Calu3 (cell line): ENCODE data around the gene ZNF574. TPM values are rescaled to one million over a fixed set of nuclear protein-coding genes. Genes with fewer than 3 reads are reported as not detected.

ENCODE experiments used
- BruUV-seq: library from RNA; stranded (reverse); fragments of 400-500 nt; replicated peaks from 2 replicates; lab custom pipeline; 2021; lab: Mats Ljungman, UMichigan
- CTCF ChIA-PET: fragments of 300-600 bp; sonication (Branson Sonifier 250); formaldehyde crosslinking; loops from one replicate; lab custom pipeline; 2022; ENCODE audit warnings: antibody characterized with exemption; lab: Charles Lee
- DNase-seq: peaks from one replicate; pipeline ENCODE4 v3.0.0; 2022
- H3K27ac Mint-ChIP-seq: one replicate; pipeline ENCODE4 v1.8.0; 2022; ENCODE audit warnings: mixed read lengths; ENCODE audit not compliant: unreplicated experiment
- H3K27me3 Mint-ChIP-seq: one replicate; pipeline ENCODE4 v1.8.0; 2022; ENCODE audit warnings: mixed read lengths; ENCODE audit not compliant: unreplicated experiment
- H3K36me3 Mint-ChIP-seq: one replicate; pipeline ENCODE4 v1.8.0; 2022; ENCODE audit warnings: mild to moderate bottlenecking, moderate library complexity, mixed read lengths; ENCODE audit not compliant: insufficient read depth, unreplicated experiment
- H3K4me1 Mint-ChIP-seq: one replicate; pipeline ENCODE4 v1.8.0; 2022; ENCODE audit warnings: mild to moderate bottlenecking, low read depth, mixed read lengths; ENCODE audit not compliant: unreplicated experiment
- H3K4me3 Mint-ChIP-seq: one replicate; pipeline ENCODE4 v1.8.0; 2022; ENCODE audit warnings: mild to moderate bottlenecking, low read depth, moderate library complexity, mixed read lengths; ENCODE audit not compliant: unreplicated experiment
- H3K9me3 Mint-ChIP-seq: one replicate; pipeline ENCODE4 v1.8.0; 2022; ENCODE audit warnings: low read depth, mixed read lengths; ENCODE audit not compliant: unreplicated experiment
- intact Hi-C: fragments of 100-400 bp; cut with micrococcal nuclease; formaldehyde crosslinking; loops from one replicate; pipeline ENCODE4 v1.10.0; 2022; ENCODE audit not compliant: unreplicated experiment
- total RNA-seq: library from RNA; stranded (reverse); gene quantifications from 2 replicates; pipeline ENCODE4 v1.2.3, GENCODE V29; 2022
- TF ChIP-seq, protein P1 (sequence below): fragments of 200-600 bp; IDR thresholded peaks from one replicate; pipeline ENCODE4 v1.8.0; 2022; ENCODE audit warnings: antibody characterized with exemption; ENCODE audit not compliant: unreplicated experiment

Gene ZNF574
- total RNA-seq, 1 experiment from 2014 or later: 22.0 TPM

DNA sequence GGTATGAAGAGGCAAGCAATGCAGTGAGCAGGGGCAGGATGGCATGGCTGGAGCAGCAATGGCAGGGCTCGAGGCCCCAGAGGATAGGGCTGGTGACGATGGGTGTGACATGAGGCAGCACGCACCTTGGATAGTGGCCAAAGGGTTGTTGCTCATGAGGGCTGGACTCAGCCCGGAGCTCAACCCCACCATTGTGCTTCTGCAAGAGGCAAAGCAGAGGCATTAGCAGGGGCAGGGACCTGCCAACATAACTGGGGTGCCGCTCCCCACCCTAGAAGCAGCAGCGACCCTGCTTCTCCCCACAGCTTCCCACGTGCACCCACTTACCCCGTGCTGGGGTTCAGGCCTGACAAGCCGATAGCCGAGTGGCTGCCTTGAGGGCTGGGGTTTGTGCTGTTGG, 15.8 kb downstream of the ZNF574 start:
- Mint-ChIP-seq H3K27me3 (no peaks in the 10 kb centered on the region), H3K36me3 (no peaks in the 10 kb centered on the region), H3K4me3 (no peak overlapping the region), H3K4me1 (peaks cover 10% of the 10 kb centered on the region), H3K9me3 (no peaks in the 10 kb centered on the region), H3K27ac (no peak overlapping the region)
- intact Hi-C loops: loop anchor here (10.0 kb wide), 1 partner anchor 97 kb away; the partner anchor contains the start of gene ATP1A3
- CTCF ChIA-PET: interaction anchor here (0.6 to 1.0 kb wide), 6 partner anchors 13 to 695 kb away, joined by 3 to 7 read pairs (median 5); no protein-coding TSS in a partner anchor
- peak; percentile 67 for DNase-seq
- TF ChIP-seq, protein P1, sequence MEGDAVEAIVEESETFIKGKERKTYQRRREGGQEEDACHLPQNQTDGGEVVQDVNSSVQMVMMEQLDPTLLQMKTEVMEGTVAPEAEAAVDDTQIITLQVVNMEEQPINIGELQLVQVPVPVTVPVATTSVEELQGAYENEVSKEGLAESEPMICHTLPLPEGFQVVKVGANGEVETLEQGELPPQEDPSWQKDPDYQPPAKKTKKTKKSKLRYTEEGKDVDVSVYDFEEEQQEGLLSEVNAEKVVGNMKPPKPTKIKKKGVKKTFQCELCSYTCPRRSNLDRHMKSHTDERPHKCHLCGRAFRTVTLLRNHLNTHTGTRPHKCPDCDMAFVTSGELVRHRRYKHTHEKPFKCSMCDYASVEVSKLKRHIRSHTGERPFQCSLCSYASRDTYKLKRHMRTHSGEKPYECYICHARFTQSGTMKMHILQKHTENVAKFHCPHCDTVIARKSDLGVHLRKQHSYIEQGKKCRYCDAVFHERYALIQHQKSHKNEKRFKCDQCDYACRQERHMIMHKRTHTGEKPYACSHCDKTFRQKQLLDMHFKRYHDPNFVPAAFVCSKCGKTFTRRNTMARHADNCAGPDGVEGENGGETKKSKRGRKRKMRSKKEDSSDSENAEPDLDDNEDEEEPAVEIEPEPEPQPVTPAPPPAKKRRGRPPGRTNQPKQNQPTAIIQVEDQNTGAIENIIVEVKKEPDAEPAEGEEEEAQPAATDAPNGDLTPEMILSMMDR: no peak
- BruUV-seq: no TSS peak

DNA sequence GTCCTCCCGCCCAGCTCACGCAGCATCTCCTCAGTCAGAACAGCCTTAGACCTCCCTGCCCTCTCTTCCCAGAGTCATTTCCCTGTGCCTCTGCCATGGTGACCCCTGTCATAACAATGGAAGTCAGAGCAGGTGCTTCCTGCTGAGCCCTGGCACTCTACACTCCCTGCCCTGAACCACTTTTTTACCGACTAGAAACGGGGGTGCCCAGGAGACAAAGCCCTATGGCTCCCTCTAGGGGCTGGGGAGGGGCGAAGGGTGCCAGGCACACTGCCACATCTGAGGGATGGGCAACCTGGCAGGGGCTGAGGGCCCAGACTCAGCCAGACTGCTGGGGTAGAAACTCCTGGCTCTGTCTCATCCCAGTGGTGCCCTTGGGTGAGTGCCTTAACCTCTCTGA, 16.4 kb downstream of the ZNF574 start:
- Mint-ChIP-seq H3K9me3 (no peaks in the 10 kb centered on the region), H3K27ac (no peak overlapping the region), H3K27me3 (no peaks in the 10 kb centered on the region), H3K36me3 (no peaks in the 10 kb centered on the region), H3K4me1 (peaks cover 10% of the 10 kb centered on the region), H3K4me3 (peak overlapping the region; percentile 7)
- DNase-seq: peak; percentile 85
- intact Hi-C loops: loop anchor here (10.0 kb wide), 1 partner anchor 98 kb away; the partner anchor contains the start of gene ATP1A3
- BruUV-seq: no TSS peak
- CTCF ChIA-PET: interaction anchor here (0.6 to 1.0 kb wide), 4 partner anchors 13 to 696 kb away, joined by 3 to 7 read pairs (median 4); no protein-coding TSS in a partner anchor
- TF ChIP-seq, protein P1: peak; percentile 77

DNA sequence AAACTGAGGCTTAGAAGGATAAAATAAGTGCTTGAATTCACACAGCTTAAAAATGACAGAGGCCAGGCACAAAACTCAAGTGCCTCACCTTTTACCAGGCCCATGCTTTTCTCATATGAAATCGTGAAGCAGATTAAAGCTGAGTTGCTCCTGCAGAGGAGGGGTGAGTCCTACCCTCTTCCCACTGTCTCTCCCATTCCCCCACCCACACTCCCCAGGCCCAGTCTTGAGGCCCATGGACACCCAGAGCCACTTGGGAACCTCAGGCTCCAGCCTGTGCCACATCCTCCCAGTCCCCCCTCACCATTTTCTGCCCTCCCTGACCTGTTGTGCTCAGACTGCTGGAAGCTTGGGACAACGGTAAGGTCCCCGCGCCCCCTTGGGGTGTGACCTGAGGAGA, 17.5 kb downstream of the ZNF574 start:
- H3K27me3 Mint-ChIP-seq: no peaks in the 10 kb centered on the region
- no peak overlapping the region for H3K27ac Mint-ChIP-seq
- no peak overlapping the region for H3K4me3 Mint-ChIP-seq
- H3K4me1 Mint-ChIP-seq: peaks cover 5% of the 10 kb centered on the region
- TF ChIP-seq, protein P1: no peak
- BruUV-seq: no TSS peak
- DNase-seq: no peak
- intact Hi-C loops: loop anchor here (10.0 kb wide), 1 partner anchor 99 kb away; the partner anchor contains the start of gene ATP1A3
- no peaks in the 10 kb centered on the region for H3K9me3 Mint-ChIP-seq
- H3K36me3 Mint-ChIP-seq: no peaks in the 10 kb centered on the region
- CTCF ChIA-PET: interaction anchor here (0.7 kb wide), 3 partner anchors 72 to 116 kb away, joined by 3 to 5 read pairs (median 3); no protein-coding TSS in a partner anchor

DNA sequence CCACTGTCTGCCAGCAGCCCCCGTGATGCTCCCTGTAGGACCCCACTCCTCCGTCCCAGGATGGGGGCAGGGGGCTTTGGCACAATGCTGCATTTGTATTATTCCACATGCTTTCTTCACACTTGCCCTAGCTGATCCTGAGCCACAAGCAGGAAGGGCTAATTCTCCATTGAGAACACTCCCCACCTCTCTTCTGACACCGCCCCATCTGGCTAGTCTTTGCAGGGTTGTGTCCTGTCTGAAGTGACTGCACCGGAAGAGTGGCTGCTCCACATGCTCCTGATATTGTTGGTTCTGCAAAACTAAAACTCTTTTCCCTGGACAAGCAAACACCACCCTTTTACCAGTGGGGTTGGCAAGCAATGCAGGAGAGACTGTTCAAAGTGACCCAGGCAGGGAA, 18.0 kb downstream of the ZNF574 start:
- TF ChIP-seq, protein P1: no peak
- no peaks in the 10 kb centered on the region for H3K36me3 Mint-ChIP-seq
- no peak for DNase-seq
- H3K27ac Mint-ChIP-seq: no peak overlapping the region
- BruUV-seq: no TSS peak
- H3K9me3 Mint-ChIP-seq: no peaks in the 10 kb centered on the region
- no peak overlapping the region for H3K4me3 Mint-ChIP-seq
- H3K4me1 Mint-ChIP-seq: peaks cover 1% of the 10 kb centered on the region
- CTCF ChIA-PET: no interaction called here
- H3K27me3 Mint-ChIP-seq: no peaks in the 10 kb centered on the region
- intact Hi-C loops: loop anchor here (10.0 kb wide), 1 partner anchor 99 kb away; the partner anchor contains the start of gene ATP1A3
